Pericardium fibroblast (primary cell): ENCODE measurements around the gene ZNF491. TPM values are rescaled to one million over a fixed set of nuclear protein-coding genes. Genes with fewer than 3 reads are reported as not detected.

ENCODE experiments used
- total RNA-seq: library from RNA; depleted of rRNA; stranded (reverse); fragments of >200 nt; gene quantifications from 2 replicates; pipeline ENCODE4 v1.2.3, GENCODE V29; 2015

The ZNF491 gene
- total RNA-seq = 0.58 TPM in 1 of 2 replicates, not detected in the other

GRCh38 chr19:11798391-11799330 is at the start of gene ZNF491:
Gene ZNF491 (plus strand): TSS chr19:11798523. CDS start chr19:11805954, 7,431 bp downstream.

GRCh38 chr19:11766597-11767591 is 31.4 kb upstream of the ZNF491 start, which contains the start of gene ZNF441:
Gene ZNF441 (plus strand): TSS chr19:11767000. CDS start chr19:11767194, 194 bp downstream.

GRCh38 chr19:11814029-11814699 is 15.8 kb downstream of the ZNF491 start, which contains the start of gene ZNF440:
Gene ZNF440 (plus strand): TSS chr19:11814273. CDS start chr19:11814448, 175 bp downstream.

GRCh38 chr19:11848594-11849469 is 50.5 kb downstream of the ZNF491 start, which contains the start of gene ZNF439:
Gene ZNF439 (plus strand): TSS chr19:11848726. CDS start chr19:11848868, 142 bp downstream.

Other genes starting within 250 kb of the ZNF491 start
- gene ELOF1, start 239.3 kb upstream of the ZNF491 start, total RNA-seq = 42.6 and 44.1 TPM in 2 replicates
- not detected in 2 replicates for gene ACP5, start 220.9 kb upstream of the ZNF491 start, total RNA-seq
- gene ZNF627, start 201.0 kb upstream of the ZNF491 start, total RNA-seq = 9.4 and 9.5 TPM in 2 replicates
- gene ZNF823, start 59.6 kb upstream of the ZNF491 start, total RNA-seq = 0.85 and 2.7 TPM in 2 replicates
- 2.0 and 3.7 TPM in 2 replicates for gene ZNF441, start 31.5 kb upstream of the ZNF491 start, total RNA-seq
- 2.7 and 4.8 TPM in 2 replicates for gene ZNF440, start 15.8 kb downstream of the ZNF491 start, total RNA-seq
- 0.34 and 2.1 TPM in 2 replicates for gene ZNF439, start 50.2 kb downstream of the ZNF491 start, total RNA-seq
- 3.4 and 5.8 TPM in 2 replicates for gene ZNF69, start 89.3 kb downstream of the ZNF491 start, total RNA-seq
- 3.1 and 4.9 TPM in 2 replicates for gene ZNF700, start 126.6 kb downstream of the ZNF491 start, total RNA-seq
- 0.85 and 1.6 TPM in 2 replicates for gene ZNF763, start 166.5 kb downstream of the ZNF491 start, total RNA-seq
- gene ZNF433, start 237.2 kb downstream of the ZNF491 start, total RNA-seq = 2.3 and 3.8 TPM in 2 replicates